ENCODE measurements around the gene CCDC110.

Gene CCDC110

GRCh38 chr4:185470501-185471195, 885 bp downstream of the CCDC110 start:
- no peak for DNase-seq

GRCh38 chr4:185469580-185470154, 1.9 kb downstream of the CCDC110 start:
- no peak for DNase-seq

GRCh38 chr4:185468999-185469398, 2.5 kb downstream of the CCDC110 start:
- no peak for DNase-seq

- DNase-seq: no peak
Observed at GRCh38 chr4:185467991-185468390, 3.5 kb downstream of the CCDC110 start.

- no peak for DNase-seq
Observed at GRCh38 chr4:185467101-185467500, 4.4 kb downstream of the CCDC110 start.

- DNase-seq: no peak
Observed at GRCh38 chr4:185465707-185466106, 5.8 kb downstream of the CCDC110 start.

GRCh38 chr4:185464887-185465286, 6.6 kb downstream of the CCDC110 start:
- DNase-seq: no peak

GRCh38 chr4:185464183-185464582, 7.3 kb downstream of the CCDC110 start:
- no peak for DNase-seq

GRCh38 chr4:185463541-185463940, 8.0 kb downstream of the CCDC110 start:
- DNase-seq: no peak

- DNase-seq: no peak
Observed at GRCh38 chr4:185461565-185461964, 10.0 kb downstream of the CCDC110 start.

- no peak for DNase-seq
Observed at GRCh38 chr4:185457136-185457535, 14.4 kb downstream of the CCDC110 start.

GRCh38 chr4:185456131-185456530, 15.4 kb downstream of the CCDC110 start:
- no peak for DNase-seq

GRCh38 chr4:185445209-185445608, 26.3 kb downstream of the CCDC110 start:
- DNase-seq: no peak

GRCh38 chr4:185441479-185441878, 30.1 kb downstream of the CCDC110 start:
- no peak for DNase-seq

GRCh38 chr4:185437809-185438208, 33.7 kb downstream of the CCDC110 start:
- DNase-seq: no peak

- DNase-seq: no peak
Observed at GRCh38 chr4:185435466-185435865, 36.1 kb downstream of the CCDC110 start.

- DNase-seq: no peak
Observed at GRCh38 chr4:185429660-185430059, 41.9 kb downstream of the CCDC110 start.

GRCh38 chr4:185426960-185427688, 44.4 kb downstream of the CCDC110 start:
- DNase-seq: no peak

- DNase-seq: peak; percentile 17
Observed at GRCh38 chr4:185425647-185426352, 45.7 kb downstream of the CCDC110 start, which contains the start of gene UFSP2. Gene UFSP2, minus strand, starts transcription at chr4:185425964. Its CDS starts 96 bp downstream, at chr4:185425868.

- DNase-seq: no peak
Observed at GRCh38 chr4:185424905-185425646, 46.5 kb downstream of the CCDC110 start.

- no peak for DNase-seq
Observed at GRCh38 chr4:185421366-185422124, 50.0 kb downstream of the CCDC110 start.

- no peak for DNase-seq
Observed at GRCh38 chr4:185416955-185417354, 54.6 kb downstream of the CCDC110 start.
